GM19043 (cell line): ENCODE measurements around the gene NAA10.

Experiments used
- ATAC-seq: cut with Tn5 transposase; IDR thresholded peaks from one replicate; pipeline ENCODE4 v1.9.1; 2021; ENCODE audit warnings: low read depth; ENCODE audit not compliant: unreplicated experiment

NAA10 gene

GRCh38 chrX:153950127-153950526, 15.3 kb upstream of the NAA10 start:
- no peak for ATAC-seq

GRCh38 chrX:153948847-153949805, 14.3 kb upstream of the NAA10 start:
- no peak for ATAC-seq

GRCh38 chrX:153948002-153948466, 13.2 kb upstream of the NAA10 start:
- no peak for ATAC-seq

- ATAC-seq, result peak; percentile 70
Observed at GRCh38 chrX:153947009-153947769, 12.4 kb upstream of the NAA10 start.

- no peak for ATAC-seq
Observed at GRCh38 chrX:153945956-153946943, 11.4 kb upstream of the NAA10 start.

GRCh38 chrX:153944800-153945150, 9.9 kb upstream of the NAA10 start:
- no peak for ATAC-seq

GRCh38 chrX:153944140-153944799, 9.4 kb upstream of the NAA10 start, which contains the start of gene RENBP:
Gene RENBP, minus strand, starts transcription at chrX:153944643. Its CDS starts 33 bp downstream, at chrX:153944610.
- ATAC-seq, result no peak

GRCh38 chrX:153941336-153942252, 6.8 kb upstream of the NAA10 start:
- ATAC-seq, result no peak

GRCh38 chrX:153939573-153939972, 4.7 kb upstream of the NAA10 start:
- no peak for ATAC-seq

- no peak for ATAC-seq
Observed at GRCh38 chrX:153938226-153938786, 3.5 kb upstream of the NAA10 start.

- ATAC-seq, result no peak
Observed at GRCh38 chrX:153937056-153937455, 2.2 kb upstream of the NAA10 start.

GRCh38 chrX:153935326-153935851, 552 bp upstream of the NAA10 start:
- peak; percentile 20 for ATAC-seq

GRCh38 chrX:153934148-153934761, 582 bp downstream of the NAA10 start:
- no peak for ATAC-seq

- no peak for ATAC-seq
Observed at GRCh38 chrX:153933748-153934147, 1.1 kb downstream of the NAA10 start.

- ATAC-seq, result no peak
Observed at GRCh38 chrX:153932220-153932915, 2.5 kb downstream of the NAA10 start.

- no peak for ATAC-seq
Observed at GRCh38 chrX:153931748-153932147, 3.1 kb downstream of the NAA10 start.

- ATAC-seq, result no peak
Observed at GRCh38 chrX:153931151-153931550, 3.7 kb downstream of the NAA10 start.
